ENCODE data around the gene TOX2. TPM values are rescaled to one million over a fixed set of nuclear protein-coding genes. Genes with fewer than 3 reads are reported as not detected.

Gene TOX2
- total RNA-seq, 1 experiment from 2014 or later, result 1.7 TPM

GRCh38 chr20:43987018-43987417 lies 72.4 kb downstream of the TOX2 start:
- Histone ChIP-seq H3K27me3 (ENCODE audit: insufficient read depth, low read length) (no peaks in the 10 kb centered on the region), H4K91ac (ENCODE audit: insufficient read length, low read depth, low read length) (no peak overlapping the region), H2AK5ac (ENCODE audit: insufficient read length, low read length) (no peak overlapping the region), H3K4me2 (ENCODE audit: insufficient read depth, insufficient read length, low read length) (no peak overlapping the region), H3T11ph (ENCODE audit: low read length) (no peak overlapping the region), H2BK20ac (ENCODE audit: low read depth, low read length, poor library complexity, severe bottlenecking) (no peak overlapping the region), H2BK120ac (ENCODE audit: low read depth, low read length, poor library complexity, severe bottlenecking) (no peak overlapping the region), H4K8ac (replicated peaks; ENCODE audit: insufficient read length, low read depth, low read length) (no peak overlapping the region), H3K9ac (ENCODE audit: extremely low read depth, insufficient read length, low read length) (no peak overlapping the region), H3K56ac (ENCODE audit: insufficient read length, low read depth, low read length) (no peak overlapping the region), H3K14ac (ENCODE audit: insufficient read depth, low read length) (no peak overlapping the region), H3K27ac (ENCODE audit: insufficient read length, low read depth, low read length) (no peak overlapping the region), H3K4me1 (ENCODE audit: insufficient read depth, low read length) (no peaks in the 10 kb centered on the region), H3K79me1 (ENCODE audit: insufficient read depth, low read depth, low read length, poor library complexity, severe bottlenecking) (no peaks in the 10 kb centered on the region), H3K18ac (ENCODE audit: insufficient read length, low read depth, low read length) (no peak overlapping the region), H3K79me2 (ENCODE audit: insufficient read depth, low read length) (no peaks in the 10 kb centered on the region), H4K20me1 (ENCODE audit: control insufficient read depth, insufficient read depth, insufficient read length) (no peaks in the 10 kb centered on the region), H3K23ac (ENCODE audit: insufficient read length, low read depth, low read length) (no peak overlapping the region), H4K5ac (ENCODE audit: insufficient read length, low read depth, low read length) (no peak overlapping the region), H3K23me2 (ENCODE audit: insufficient read length, low read depth, low read length, poor library complexity, severe bottlenecking) (no peaks in the 10 kb centered on the region), H3K9me3 (ENCODE audit: control insufficient read depth, low read depth, low read length) (no peaks in the 10 kb centered on the region), H3K4ac (ENCODE audit: low read depth, low read length) (no peak overlapping the region), H2AFZ (ENCODE audit: low read length) (no peak overlapping the region), H2BK15ac (ENCODE audit: low read depth, low read length) (no peak overlapping the region), H2BK12ac (ENCODE audit: insufficient read length, low read depth, low read length) (no peak overlapping the region), H2BK5ac (ENCODE audit: insufficient read length, low read length) (no peak overlapping the region)
- Mint-ChIP-seq H3K27me3 (ENCODE audit: low read depth) (no peaks in the 10 kb centered on the region), H3K36me3 (ENCODE audit: insufficient read depth in 1 of 3, low read depth in 3 of 3) (no peaks in the 10 kb centered on the region; a peak in 1 of 7 replicates), H3K4me3 (no peak overlapping the region; a peak in 1 of 5 replicates), H3K4me1 (peaks cover 0 to 10% of the 10 kb centered on the region in 2 experiments; a peak in 2 of 4 replicates), H3K27ac (no peak overlapping the region), H3K9me3 (peaks cover 0 to 5% of the 10 kb centered on the region in 2 experiments; a peak in 3 of 5 replicates)
- TF ChIP-seq CTCF (conservative IDR thresholded peaks at IDR 0.05), result no peak
- WGBS (ENCODE audit: extremely low coverage, insufficient read length, low lambda C conversion rate), result no CpG with 5 or more reads among the region's 1 CpG
- no peak for DNase-seq
